ENCODE measurements around the gene SMC4.

SMC4 gene

GRCh38 chr3:160395297-160395696 lies 4.2 kb upstream of the SMC4 start:
- DNase-seq (ENCODE audit: low spot score) = peak; percentile 12

- DNase-seq (ENCODE audit: low spot score) = no peak
Measured at GRCh38 chr3:160398820-160399124, 678 bp upstream of the SMC4 start.

- DNase-seq (ENCODE audit: low spot score) = peak; percentile 15
Measured at GRCh38 chr3:160400030-160400701, 716 bp downstream of the SMC4 start.

GRCh38 chr3:160400702-160401150 lies 1.3 kb downstream of the SMC4 start:
- no peak for DNase-seq (ENCODE audit: low spot score)

DNA sequence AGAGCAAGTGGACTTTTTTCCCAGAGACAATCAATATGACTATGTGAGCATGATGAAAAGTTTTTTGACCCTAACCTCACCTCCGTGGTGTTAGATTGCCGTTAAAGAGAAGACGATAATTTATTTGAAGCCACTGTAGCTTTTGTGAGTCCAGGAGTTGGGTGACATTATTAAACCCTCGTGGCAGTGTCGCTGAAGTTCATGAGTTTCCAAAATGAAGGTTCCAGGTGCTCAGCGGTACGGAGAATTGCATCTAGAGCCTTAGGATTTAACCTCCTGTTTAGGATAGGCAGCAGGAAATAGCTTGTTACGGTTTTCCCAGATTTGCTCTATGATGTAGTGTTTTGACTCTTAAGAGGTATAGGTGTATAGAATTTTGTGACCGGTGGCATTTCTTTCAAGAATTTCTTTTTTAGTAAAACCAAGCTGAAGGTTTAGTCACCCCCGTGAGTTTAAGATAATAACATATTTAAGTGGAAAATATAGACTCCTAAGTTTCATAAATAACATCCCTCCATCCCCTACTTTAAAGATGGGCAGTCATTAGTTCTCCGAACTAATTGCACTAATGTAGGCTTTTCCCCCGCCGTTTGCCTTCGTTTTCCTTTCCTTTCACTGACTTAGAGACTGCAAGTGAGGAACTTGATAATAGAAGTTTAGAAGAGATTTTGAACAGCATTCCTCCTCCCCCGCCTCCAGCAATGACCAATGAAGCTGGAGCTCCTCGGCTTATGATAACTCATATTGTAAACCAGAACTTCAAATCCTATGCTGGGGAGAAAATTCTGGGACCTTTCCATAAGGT lies 2.0 kb downstream of the SMC4 start:
- no peak for DNase-seq (ENCODE audit: low spot score)

DNA sequence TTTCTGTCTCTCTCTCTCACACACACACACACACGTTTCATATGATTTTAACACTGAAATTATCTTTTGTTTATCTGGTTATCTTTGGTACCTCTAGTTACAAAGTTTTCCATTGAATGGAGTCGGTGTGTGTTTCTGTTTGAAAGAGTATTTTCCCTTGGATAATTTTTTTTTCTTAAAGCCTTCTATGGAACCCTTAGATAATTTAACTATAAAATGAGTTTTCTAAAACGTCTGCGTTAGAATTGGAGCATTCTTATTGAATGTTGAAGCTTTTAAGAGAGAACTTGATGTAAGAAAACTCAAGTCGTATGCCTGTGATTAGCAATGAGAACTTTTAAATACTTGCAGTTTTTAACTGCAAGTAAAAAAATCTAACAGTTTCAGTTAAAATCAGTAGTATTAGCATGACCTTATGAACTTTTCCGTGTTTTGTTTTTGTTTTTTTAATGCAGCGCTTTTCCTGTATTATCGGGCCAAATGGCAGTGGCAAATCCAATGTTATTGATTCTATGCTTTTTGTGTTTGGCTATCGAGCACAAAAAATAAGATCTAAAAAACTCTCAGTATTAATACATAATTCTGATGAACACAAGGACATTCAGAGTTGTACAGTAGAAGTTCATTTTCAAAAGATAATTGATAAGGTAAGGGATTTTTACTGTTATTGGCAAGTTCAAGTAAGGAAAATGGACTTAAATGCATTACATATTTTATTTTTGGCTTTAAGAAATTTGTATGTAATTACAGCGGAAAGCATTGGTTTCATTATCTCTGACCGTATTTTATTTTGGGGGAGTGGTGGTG lies 3.0 kb downstream of the SMC4 start:
- no peak for DNase-seq (ENCODE audit: low spot score)

DNA sequence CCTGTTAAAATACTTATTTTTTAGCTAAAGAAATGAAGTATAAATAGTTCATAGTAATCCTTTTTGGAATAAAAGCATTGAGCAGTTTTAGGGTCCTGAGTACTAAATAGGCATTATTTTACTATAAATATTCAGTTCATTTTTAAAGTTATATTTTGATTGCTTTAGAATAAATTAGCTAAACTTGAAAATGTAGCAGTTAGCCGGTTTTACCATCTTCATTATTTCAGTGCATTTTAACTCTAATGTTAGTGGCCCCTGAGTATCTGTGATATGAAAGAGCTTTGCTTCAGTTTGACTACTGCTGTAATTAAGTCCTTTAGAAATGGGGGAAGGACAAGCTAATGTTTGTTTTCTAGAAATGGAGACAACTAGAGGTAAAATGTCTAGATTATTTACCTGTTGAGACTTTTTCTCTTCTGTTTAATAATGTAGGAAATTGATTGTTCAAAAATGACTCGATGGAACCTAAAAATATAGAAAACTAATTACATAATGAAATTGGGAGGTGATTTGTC lies 3.6 kb downstream of the SMC4 start:
- DNase-seq (ENCODE audit: low spot score) = no peak

DNA sequence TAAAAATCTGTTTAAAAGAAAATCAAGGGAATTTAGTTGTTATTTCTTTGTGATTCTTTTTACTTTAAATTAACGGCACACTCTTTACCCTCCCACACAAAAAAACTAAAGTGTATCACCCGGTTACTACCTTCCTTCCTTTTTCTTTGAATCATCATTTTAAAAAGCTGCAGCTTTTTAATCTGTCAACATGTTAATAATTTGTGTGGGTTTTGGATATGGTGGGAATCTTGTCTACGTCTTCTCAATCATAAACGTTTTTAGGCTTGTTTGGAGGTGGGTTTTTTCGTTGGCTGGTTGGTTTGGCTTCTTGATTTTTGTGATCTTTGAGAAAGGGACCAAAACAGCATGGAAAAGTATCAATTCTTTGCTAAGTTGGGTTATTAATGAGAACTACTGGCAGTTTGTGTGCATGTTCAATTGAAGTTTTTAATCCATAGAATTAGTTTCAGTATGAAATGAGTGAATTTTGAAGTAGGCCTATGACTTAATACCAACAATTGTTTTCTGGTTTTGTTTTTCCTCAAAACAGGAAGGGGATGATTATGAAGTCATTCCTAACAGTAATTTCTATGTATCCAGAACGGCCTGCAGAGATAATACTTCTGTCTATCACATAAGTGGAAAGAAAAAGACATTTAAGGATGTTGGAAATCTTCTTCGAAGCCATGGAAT lies 4.5 kb downstream of the SMC4 start:
- DNase-seq (ENCODE audit: low spot score) = no peak

DNA sequence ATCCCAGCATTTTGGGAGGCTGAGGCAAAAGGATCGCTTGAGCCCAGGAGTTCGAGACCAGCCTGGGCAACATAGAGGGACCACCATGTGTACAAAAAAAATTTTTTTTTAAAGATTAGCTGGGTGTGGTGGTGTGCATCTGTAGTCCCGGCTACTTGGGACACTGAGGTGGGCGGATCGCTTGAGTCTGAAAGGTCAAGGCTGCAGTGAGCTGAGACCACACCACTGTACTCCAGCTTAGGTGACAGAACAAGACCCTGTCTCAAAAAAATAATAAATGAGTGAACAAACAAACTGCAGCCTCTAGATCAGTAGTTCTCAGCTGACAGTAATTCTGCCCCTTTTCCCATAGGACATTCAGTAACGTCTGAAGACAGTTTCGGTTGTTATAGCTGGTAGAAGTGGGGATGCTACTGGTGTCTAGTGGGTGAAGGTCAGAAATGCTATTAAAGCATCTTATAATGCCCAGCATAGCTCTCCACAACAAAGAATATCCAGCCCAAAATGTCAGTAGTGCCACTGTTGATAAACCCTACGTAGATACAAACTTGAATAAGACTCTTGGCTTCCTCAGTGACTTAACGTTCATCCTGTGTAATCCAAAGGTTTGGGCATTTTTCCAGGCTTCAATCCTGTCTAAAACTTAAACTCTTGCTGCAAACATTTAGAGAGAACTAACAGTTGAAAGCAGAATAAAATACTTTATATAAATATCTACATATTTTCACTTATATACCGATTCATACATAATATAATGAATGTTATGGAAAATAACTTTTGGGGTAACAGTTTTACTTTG lies 10.6 kb downstream of the SMC4 start:
- no peak for DNase-seq (ENCODE audit: low spot score)

DNA sequence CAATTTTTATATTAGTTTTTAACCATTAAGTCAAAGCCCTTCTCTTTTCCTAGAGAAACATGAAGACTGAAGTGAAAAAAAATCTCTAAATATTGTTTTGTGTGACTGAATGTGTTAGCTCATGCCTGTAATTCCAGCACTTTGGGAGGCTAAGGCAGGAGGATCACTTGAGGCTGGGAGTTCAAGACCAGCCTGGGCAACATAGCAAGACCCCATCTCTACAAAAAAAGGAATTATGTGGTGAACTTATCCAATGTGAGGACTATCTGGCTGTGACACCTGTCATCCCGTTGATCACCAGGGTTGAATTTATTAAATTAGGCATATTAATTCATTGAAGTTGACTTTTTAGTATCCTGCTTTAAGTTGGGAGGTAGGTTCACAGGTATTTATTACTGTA lies 13.0 kb downstream of the SMC4 start:
- no peak for DNase-seq (ENCODE audit: low spot score)

- peak; percentile 92 for DNase-seq (ENCODE audit: low spot score)
Measured at GRCh38 chr3:160413613-160414248, 14.3 kb downstream of the SMC4 start.

DNA sequence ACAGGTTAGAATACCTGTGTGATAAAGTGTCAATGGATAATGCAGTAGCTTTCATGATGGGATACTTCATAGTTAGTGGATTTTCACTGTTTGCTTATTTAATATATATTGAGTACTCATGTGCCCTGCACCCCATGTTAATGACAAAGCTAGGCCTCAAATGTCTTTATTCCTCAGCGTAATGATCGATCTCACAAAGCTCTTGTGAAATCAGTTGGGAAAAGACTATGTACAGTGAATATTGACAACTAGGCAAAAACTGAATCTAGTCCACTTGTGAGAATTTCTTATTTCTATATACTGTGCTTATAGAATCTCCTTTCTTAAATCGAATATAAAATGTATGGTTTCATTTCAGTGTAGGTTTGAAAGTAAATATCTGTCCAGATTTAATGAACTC lies 17.9 kb downstream of the SMC4 start:
- DNase-seq (ENCODE audit: low spot score) = no peak

DNA sequence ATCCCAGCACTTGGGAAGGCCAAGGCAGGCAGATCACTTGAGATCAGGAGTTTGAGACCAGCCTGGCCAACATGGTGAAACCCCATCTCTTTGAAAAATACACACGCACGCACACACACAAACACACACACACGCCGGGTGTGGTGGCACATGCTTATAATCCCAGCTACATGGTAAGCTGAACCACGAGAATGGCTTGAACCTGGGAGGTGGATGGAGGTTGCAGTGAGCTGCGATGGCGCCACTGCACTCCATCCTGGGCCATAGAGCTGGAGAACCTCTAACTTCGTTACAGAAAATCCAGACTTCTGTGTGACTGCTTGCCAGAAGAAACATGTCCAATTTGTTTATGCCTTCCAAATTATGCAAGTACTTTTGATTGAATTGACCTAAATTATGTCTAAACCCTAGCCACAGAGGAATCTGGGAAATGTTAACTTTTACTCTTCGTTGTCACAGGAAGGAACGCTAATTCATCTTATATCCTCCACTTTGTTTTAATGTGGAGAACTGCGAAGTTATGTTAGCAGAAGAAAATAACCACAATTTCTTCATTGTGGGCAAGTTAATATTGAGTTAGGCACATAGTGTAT lies 28.5 kb downstream of the SMC4 start:
- no peak for DNase-seq (ENCODE audit: low spot score)

DNA sequence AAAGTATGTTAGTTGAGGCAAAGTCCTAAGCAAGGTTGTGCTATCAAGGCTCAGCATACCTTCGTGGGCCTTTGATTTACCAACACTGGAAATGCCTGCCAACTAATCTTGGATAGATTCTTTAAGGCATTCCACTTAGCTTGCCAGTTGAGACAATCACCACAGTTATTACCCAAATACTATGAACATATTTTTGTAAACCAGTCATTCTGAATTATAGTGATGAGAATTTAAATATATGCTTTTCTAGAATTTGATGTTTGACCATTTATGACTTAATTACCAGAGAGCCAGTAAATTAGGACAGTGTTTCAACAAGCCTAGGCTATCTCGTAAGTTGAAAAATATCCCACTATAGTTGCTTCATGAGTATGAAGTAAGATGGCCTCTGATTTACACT lies 34.6 kb downstream of the SMC4 start:
- DNase-seq (ENCODE audit: low spot score) = no peak

DNA sequence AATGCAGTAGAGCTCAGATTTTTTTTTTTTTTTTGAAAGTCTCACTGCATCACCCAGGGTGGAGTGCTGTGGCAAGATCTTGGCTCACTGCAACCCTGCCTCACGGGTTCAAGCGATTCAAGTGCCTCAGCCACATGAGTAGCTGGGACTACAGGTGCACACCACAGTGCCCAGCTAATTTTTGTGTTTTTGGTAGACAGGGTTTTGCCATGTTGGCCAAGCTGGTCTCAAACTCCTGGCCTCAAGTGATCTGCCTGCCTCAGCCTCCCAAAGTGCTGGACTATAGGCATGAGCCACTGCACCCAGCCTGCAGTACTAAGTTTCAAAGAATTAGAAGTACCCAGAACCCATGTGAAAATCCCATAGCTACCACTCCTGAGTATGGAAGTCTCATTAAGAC lies 35.6 kb downstream of the SMC4 start:
- no peak for DNase-seq (ENCODE audit: low spot score)

DNA sequence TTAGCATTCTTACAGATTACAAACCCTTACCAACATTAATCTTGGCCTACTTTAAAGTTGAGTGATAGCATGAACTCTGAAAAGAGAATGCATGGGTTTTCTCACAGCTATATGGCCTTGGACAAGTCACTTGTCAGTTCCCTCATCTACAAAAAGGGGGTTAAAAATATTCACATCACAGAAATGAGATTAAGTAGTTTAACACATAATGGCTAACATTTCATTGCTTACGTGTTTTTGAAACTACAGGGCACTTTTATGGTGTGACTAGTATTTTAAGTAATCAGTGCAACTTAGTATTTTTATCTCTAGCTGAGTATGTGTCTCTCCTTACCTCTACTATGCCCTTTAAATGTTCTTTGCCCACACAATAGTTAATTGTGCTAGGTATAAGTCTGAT lies 36.3 kb downstream of the SMC4 start:
- no peak for DNase-seq (ENCODE audit: low spot score)

DNA sequence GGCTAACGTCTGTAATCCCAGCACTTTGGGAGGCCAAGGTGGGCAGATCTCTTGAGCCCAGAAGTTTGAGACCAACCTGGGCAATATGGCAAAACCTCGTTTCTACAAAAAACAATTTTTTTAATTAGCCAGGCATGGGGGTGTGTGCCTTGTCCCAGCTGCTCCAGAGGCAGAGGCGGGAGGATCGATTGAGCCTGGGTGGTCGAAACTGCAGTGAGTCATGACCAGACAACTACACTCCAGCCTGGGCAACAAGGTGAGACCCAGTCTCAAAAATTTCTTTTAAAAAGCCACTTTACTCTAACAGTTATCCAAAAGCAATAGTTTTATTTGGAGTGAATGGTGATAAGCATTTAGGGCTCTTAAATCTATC lies 37.6 kb downstream of the SMC4 start:
- DNase-seq (ENCODE audit: low spot score) = no peak

DNA sequence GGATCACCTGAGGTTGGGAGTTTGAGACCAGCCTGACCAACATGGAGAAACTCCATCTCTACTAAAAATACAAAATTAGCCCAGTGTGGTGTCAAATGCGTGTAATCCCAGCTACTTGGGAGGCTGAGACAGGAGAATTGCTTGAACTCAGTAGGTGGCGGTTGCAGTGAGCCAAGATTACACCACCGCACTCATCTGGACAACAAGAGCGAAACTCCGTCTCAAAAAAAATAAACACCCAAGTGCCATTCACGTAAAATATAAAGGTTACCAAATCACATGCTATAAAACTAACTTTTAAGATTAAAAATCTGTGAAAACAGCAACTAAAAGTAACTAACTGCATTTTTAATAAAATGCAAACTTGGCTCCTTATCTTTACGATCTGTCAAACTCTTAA lies 41.2 kb downstream of the SMC4 start:
- no peak for DNase-seq (ENCODE audit: low spot score)

- no peak for DNase-seq (ENCODE audit: low spot score)
Measured at GRCh38 chr3:160444411-160444810, 45.0 kb downstream of the SMC4 start.

- DNase-seq (ENCODE audit: low spot score) = no peak
Measured at GRCh38 chr3:160445854-160446253, 46.4 kb downstream of the SMC4 start.

All from Ammon's horn (tissue), 1 donor.